Mesothelial cell of epicardium (in vitro differentiated cells): Measurements from ENCODE around the gene TRIO. TPM values are rescaled to one million over a fixed set of nuclear protein-coding genes. Genes with fewer than 3 reads are reported as not detected.

Source experiments
- DNase-seq, 2 experiments: peaks; one replicate each; pipeline ENCODE4 v3.0.0; 2021; ENCODE audit warnings: low spot score in 2 of 2; ENCODE audit not compliant: unreplicated experiment in 2 of 2
- H3K27ac Mint-ChIP-seq: 2 replicates; pipeline ENCODE4 v1.8.0; 2021; ENCODE audit warnings: mixed read lengths
- H3K27me3 Mint-ChIP-seq: 2 replicates; pipeline ENCODE4 v1.8.0; 2021; ENCODE audit warnings: low read depth, mixed read lengths
- H3K36me3 Mint-ChIP-seq: 2 replicates; pipeline ENCODE4 v1.8.0; 2021; ENCODE audit warnings: mixed read lengths
- H3K4me1 Mint-ChIP-seq: 2 replicates; pipeline ENCODE4 v1.8.0; 2021; ENCODE audit warnings: mixed read lengths
- H3K4me3 Mint-ChIP-seq: 2 replicates; pipeline ENCODE4 v1.8.0; 2021; ENCODE audit warnings: mild to moderate bottlenecking, moderate library complexity, mixed read lengths
- H3K9me3 Mint-ChIP-seq: 2 replicates; pipeline ENCODE4 v1.8.0; 2021; ENCODE audit warnings: mixed read lengths
- CTCF ChIP-seq: fragments of 200-600 bp; sonication (generic); IDR thresholded peaks from one replicate; pipeline ENCODE4 v1.5.0; 2021; ENCODE audit warnings: antibody characterized with exemption; ENCODE audit not compliant: unreplicated experiment
- total RNA-seq: library from RNA; stranded (reverse); gene quantifications from 3 replicates; pipeline ENCODE4 v1.2.1, GENCODE V29; 2021

Gene TRIO
- total RNA-seq, 1 donor from 2014 or later = 209 TPM

GRCh38 chr5:14213253-14213652 lies 70.1 kb downstream of the TRIO start:
- Mint-ChIP-seq H3K4me1 (peaks cover 38% of the 10 kb centered on the region), H3K27ac (no peak overlapping the region), H3K9me3 (no peaks in the 10 kb centered on the region), H3K27me3 (no peaks in the 10 kb centered on the region), H3K4me3 (no peak overlapping the region), H3K36me3 (no peaks in the 10 kb centered on the region)
- no peak for TF ChIP-seq CTCF
- DNase-seq = no peak

GRCh38 chr5:14213813-14214585 lies 70.9 kb downstream of the TRIO start:
- H3K27me3 Mint-ChIP-seq = no peaks in the 10 kb centered on the region
- H3K4me1 Mint-ChIP-seq = peaks cover 41% of the 10 kb centered on the region
- no peaks in the 10 kb centered on the region for H3K36me3 Mint-ChIP-seq
- TF ChIP-seq CTCF = no peak
- H3K4me3 Mint-ChIP-seq = no peak overlapping the region
- H3K9me3 Mint-ChIP-seq = no peaks in the 10 kb centered on the region
- H3K27ac Mint-ChIP-seq = no peak overlapping the region
- no peak for DNase-seq

DNA sequence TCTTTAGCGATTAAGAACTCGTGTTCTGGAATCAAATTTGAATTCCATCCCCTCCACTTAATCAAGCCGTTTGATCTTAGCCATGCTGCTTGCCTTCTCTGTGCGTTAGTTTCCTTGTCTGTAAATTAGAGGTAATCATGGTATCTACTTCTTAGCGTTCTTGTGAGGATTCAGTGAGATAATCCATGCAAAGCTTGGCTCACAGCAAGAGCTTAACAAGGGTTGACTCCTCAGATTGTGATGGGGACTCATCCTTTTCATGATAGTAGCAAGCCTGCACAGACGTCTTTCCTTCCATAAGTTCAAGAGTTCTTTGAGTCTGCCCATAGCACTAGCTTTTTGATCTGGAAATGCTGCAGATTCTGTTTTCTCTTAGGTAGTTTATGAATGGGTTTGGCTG lies 72.8 kb downstream of the TRIO start:
- no peaks in the 10 kb centered on the region for H3K27me3 Mint-ChIP-seq
- H3K9me3 Mint-ChIP-seq = no peaks in the 10 kb centered on the region
- TF ChIP-seq CTCF = no peak
- H3K4me3 Mint-ChIP-seq = no peak overlapping the region
- H3K4me1 Mint-ChIP-seq = peaks cover 35% of the 10 kb centered on the region
- H3K36me3 Mint-ChIP-seq = no peaks in the 10 kb centered on the region
- H3K27ac Mint-ChIP-seq = no peak overlapping the region
- no peak for DNase-seq

- Mint-ChIP-seq H3K36me3 (no peaks in the 10 kb centered on the region), H3K4me3 (no peak overlapping the region), H3K27me3 (no peaks in the 10 kb centered on the region), H3K9me3 (no peaks in the 10 kb centered on the region), H3K4me1 (peaks cover 34% of the 10 kb centered on the region), H3K27ac (no peak overlapping the region)
- no peak for DNase-seq
- TF ChIP-seq CTCF = no peak
Measured at GRCh38 chr5:14216372-14216771, 73.2 kb downstream of the TRIO start.

DNA sequence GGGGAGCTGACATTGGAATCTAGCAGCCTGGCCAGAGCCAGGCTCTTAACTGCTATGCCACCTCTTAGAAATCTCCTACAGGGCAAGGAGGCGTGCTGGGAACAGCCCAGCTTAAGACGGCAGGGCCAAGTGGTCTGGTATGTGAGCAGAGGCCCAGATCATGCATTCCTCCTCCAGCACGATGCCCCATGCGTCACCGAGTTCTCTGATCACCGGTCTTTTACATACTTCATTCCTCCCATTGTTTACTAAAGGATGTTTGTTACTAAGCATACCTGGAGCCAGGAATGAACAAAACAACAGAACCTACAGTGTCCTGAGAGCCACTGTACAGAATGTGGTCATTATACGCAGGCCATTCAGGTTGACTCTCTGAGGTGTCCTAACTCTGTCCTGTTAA lies 73.8 kb downstream of the TRIO start:
- no peak overlapping the region for H3K27ac Mint-ChIP-seq
- no peak for TF ChIP-seq CTCF
- no peak overlapping the region for H3K4me3 Mint-ChIP-seq

More for the DNA sequence above, 73.8 kb downstream of the TRIO start:
- DNase-seq = no peak
- Mint-ChIP-seq H3K9me3 (no peaks in the 10 kb centered on the region), H3K4me1 (peaks cover 34% of the 10 kb centered on the region), H3K36me3 (no peaks in the 10 kb centered on the region), H3K27me3 (no peaks in the 10 kb centered on the region)
